ENCODE data around the gene ADAM22.

GRCh38 chr7:88223265-88223664 is 289.2 kb downstream of the ADAM22 start:
- TF ChIP-seq EZH2 (IDR thresholded peaks at IDR 0.05; ENCODE audit: insufficient read depth, poor library complexity, severe bottlenecking) (no peak), EZH2phosphoT487 (IDR thresholded peaks at IDR 0.05; ENCODE audit: insufficient read depth, low read depth) (no peak)

Measured in GM23248 (cell line).